MM.1S (cell line): ENCODE results near the gene CASP2.

Source experiments
- EZH2 ChIP-seq: fragments of 300-600 bp; sonication (generic); optimal IDR thresholded peaks from 2 replicates; pipeline ENCODE3; 2017; ENCODE audit warnings: low read depth, mild to moderate bottlenecking, antibody characterized with exemption, low read length, mixed read lengths
- EZH2phosphoT487 ChIP-seq: fragments of 300-600 bp; sonication (generic); IDR thresholded peaks from 2 replicates; pipeline ENCODE4 v1.6.1; 2018; ENCODE audit warnings: antibody characterized with exemption, low read length
- TF ChIP-seq, protein P1 (sequence below): fragments of 300-600 bp; sonication (generic); IDR thresholded peaks from 2 replicates; pipeline ENCODE4 v1.5.1; 2016; ENCODE audit warnings: antibody characterized with exemption, low read length, mixed read lengths

DNA sequence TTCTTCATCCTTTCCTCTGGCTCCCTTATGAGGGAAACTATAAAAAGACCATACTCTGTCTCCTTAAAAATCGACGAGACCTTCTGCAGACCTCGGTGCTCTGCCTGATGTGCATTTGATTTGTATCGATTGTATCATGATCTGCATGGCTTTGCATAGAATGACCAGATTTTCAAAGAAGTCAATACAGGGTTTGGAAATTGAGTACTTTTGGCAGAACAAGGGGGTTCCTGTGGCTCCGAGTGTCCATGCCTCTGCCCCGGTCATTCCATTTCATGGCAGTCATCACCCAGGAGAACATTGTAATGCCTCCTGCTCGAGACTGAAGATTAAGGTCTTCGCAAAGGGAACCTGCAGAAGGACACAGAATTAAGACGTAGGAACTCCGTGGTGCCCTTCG is 685 bp downstream of the CASP2 start:
- TF ChIP-seq, protein P1, sequence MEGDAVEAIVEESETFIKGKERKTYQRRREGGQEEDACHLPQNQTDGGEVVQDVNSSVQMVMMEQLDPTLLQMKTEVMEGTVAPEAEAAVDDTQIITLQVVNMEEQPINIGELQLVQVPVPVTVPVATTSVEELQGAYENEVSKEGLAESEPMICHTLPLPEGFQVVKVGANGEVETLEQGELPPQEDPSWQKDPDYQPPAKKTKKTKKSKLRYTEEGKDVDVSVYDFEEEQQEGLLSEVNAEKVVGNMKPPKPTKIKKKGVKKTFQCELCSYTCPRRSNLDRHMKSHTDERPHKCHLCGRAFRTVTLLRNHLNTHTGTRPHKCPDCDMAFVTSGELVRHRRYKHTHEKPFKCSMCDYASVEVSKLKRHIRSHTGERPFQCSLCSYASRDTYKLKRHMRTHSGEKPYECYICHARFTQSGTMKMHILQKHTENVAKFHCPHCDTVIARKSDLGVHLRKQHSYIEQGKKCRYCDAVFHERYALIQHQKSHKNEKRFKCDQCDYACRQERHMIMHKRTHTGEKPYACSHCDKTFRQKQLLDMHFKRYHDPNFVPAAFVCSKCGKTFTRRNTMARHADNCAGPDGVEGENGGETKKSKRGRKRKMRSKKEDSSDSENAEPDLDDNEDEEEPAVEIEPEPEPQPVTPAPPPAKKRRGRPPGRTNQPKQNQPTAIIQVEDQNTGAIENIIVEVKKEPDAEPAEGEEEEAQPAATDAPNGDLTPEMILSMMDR = no peak
- TF ChIP-seq EZH2 = no peak
- TF ChIP-seq EZH2phosphoT487 = no peak
